ENCODE measurements around the gene HNRNPF.

DNA sequence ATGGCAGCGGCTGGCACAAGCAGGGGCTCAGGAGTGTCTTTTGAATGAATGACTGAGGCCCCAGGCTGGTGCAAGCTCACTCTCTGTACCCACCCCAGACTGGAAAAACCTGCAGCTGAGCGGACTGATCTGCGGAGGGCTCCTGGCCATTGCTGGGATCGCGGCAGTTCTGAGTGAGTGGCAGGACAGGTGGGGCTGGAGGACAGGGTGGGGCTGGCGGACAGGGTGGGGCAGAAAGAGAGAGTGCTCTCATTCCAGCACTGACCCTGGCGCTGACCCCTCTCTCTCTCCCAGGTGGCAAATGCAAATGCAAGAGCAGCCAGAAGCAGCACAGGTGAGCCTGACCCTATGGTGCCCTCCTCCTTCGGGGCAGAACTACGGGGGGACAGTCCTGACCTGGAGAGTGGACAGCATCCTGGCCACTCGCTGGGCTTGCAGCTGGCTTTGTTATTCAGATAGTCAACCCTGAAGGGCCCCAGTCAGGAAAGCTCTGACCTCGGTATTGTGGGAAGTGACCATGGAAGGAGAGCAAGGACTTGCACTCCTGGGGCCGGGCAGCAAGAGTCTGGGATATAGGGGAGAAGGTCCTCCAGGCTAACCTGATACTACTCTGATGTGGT, 33.5 kb downstream of the HNRNPF start:
- TF ChIP-seq, protein P1, sequence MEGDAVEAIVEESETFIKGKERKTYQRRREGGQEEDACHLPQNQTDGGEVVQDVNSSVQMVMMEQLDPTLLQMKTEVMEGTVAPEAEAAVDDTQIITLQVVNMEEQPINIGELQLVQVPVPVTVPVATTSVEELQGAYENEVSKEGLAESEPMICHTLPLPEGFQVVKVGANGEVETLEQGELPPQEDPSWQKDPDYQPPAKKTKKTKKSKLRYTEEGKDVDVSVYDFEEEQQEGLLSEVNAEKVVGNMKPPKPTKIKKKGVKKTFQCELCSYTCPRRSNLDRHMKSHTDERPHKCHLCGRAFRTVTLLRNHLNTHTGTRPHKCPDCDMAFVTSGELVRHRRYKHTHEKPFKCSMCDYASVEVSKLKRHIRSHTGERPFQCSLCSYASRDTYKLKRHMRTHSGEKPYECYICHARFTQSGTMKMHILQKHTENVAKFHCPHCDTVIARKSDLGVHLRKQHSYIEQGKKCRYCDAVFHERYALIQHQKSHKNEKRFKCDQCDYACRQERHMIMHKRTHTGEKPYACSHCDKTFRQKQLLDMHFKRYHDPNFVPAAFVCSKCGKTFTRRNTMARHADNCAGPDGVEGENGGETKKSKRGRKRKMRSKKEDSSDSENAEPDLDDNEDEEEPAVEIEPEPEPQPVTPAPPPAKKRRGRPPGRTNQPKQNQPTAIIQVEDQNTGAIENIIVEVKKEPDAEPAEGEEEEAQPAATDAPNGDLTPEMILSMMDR (IDR thresholded peaks at IDR 0.05), result no peak
- TF ChIP-seq POLR2A (IDR thresholded peaks at IDR 0.05), result no peak
